IPS-18c (cell line): Measurements from ENCODE around the gene GON7.
"Not testable (repeated sequence)": the region's sequence is repeated elsewhere in the genome, so short reads cannot be mapped to it uniquely, and the experiment has no call there.

ENCODE experiments used
- H3K4me3 ChIP-seq: 2 replicates; pipeline ENCODE4 v1.7.0; 2013; ENCODE audit warnings: low read depth, mild to moderate bottlenecking, low read length, moderate library complexity; ENCODE audit not compliant: insufficient read depth
- H3K9me3 ChIP-seq: one replicate; pipeline ENCODE4 v1.6.1; 2013; ENCODE audit warnings: mild to moderate bottlenecking, low read length, moderate library complexity; ENCODE audit not compliant: control insufficient read depth, insufficient read depth

Gene GON7

DNA sequence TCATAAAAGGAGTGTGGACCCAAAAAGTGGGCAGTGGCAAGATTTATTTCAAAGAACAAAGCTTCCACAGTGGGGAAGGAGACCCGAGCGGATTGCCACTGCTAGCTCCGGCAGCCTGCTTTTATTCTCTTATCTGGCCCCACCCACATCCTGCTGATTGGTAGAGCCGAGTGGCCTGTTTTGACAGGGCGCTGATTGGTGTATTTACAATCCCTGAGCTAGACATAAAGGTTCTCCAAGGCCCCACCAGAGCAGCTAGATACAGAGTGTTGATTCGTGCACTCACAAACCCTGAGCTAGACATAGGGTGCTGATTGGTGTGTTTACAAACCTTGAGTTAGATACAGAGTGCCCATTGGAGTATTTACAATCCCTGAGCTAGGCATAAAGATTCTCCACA lies 37.2 kb downstream of the GON7 start:
- not testable (repeated sequence) for H3K9me3 ChIP-seq, H3K4me3 ChIP-seq

GRCh38 chr14:93168610-93169009 lies 38.3 kb downstream of the GON7 start:
- not testable (repeated sequence) for H3K9me3 ChIP-seq, H3K4me3 ChIP-seq

GRCh38 chr14:93165271-93166265 lies 41.3 kb downstream of the GON7 start:
- H3K4me3 ChIP-seq, H3K9me3 ChIP-seq: not testable (repeated sequence)

DNA sequence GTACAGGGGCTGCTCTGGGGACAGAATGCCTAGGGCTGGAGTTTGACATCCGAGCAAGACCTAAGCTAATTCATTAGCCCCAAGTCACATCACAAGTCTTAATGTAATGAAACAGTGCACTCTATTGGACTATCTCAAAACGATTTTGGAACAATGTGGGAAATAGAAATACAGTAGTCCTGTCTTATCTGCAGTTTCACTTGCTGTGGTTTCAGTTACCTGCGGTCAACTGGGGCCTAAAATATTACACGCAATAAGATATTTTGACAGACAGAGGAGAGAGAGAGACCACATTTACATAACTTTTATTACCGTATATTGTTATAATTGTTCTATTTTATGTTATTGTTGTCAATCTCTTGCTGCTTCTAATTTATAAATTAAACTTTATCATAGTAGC lies 43.3 kb downstream of the GON7 start:
- Histone ChIP-seq H3K4me3 (no peak overlapping the region), H3K9me3 (no peaks in the 10 kb centered on the region)

GRCh38 chr14:93161411-93161940 lies 45.4 kb downstream of the GON7 start:
- no peak overlapping the region for H3K4me3 ChIP-seq
- H3K9me3 ChIP-seq: no peaks in the 10 kb centered on the region

GRCh38 chr14:93160353-93160801 lies 46.5 kb downstream of the GON7 start:
- H3K4me3 ChIP-seq: no peak overlapping the region
- H3K9me3 ChIP-seq: no peaks in the 10 kb centered on the region

- H3K9me3 ChIP-seq, H3K4me3 ChIP-seq: not testable (repeated sequence)
These were observed 47.1 kb downstream of the GON7 start for GRCh38 chr14:93159625-93160352.

DNA sequence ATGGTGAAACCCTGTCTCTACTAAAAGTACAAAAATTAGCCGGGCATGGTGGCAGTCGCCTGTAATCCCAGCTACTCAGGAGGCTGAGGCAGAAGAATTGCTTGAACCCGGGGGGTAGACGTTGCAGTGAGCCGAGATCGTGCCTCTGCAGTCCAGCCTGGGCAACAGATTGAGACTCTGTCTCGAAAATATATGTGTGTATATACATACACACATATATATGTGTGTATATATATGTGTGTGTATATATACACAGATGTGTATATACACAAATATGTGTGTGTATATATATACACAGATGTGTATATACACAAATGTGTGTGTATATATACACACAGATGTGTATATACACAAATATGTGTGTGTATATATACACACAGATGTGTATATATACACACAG lies 48.5 kb downstream of the GON7 start:
- H3K9me3 ChIP-seq, H3K4me3 ChIP-seq: not testable (repeated sequence)

GRCh38 chr14:93156693-93157369 lies 50.0 kb downstream of the GON7 start:
- H3K4me3 ChIP-seq: no peak overlapping the region
- H3K9me3 ChIP-seq: no peaks in the 10 kb centered on the region

- no peak overlapping the region for H3K4me3 ChIP-seq
- H3K9me3 ChIP-seq: no peaks in the 10 kb centered on the region
These were observed 51.2 kb downstream of the GON7 start for GRCh38 chr14:93155667-93156066.

DNA sequence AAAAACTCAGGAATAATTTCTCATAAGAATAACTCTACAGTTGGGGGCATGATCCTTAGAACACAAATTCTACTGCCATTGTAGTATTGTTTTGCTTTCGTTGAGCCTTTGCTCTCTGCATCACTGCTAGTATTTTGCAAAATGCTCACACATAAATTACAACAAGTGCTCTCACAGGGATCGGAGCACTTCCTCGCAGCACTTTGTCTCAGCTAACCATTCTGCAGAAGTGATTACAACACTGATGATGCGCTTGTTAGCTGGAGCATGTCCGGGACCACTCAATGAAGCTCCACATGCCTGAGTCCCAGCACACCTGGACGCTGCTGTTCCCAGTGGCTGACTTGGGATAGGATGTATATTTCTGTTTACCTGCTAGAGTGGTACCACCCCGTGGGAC lies 53.7 kb downstream of the GON7 start:
- H3K9me3 ChIP-seq: no peaks in the 10 kb centered on the region
- H3K4me3 ChIP-seq: no peak overlapping the region
